Esophagus squamous epithelium (tissue), 4 donors: Measurements from ENCODE around the gene SH3BP5.

Experiments
- POLR2A ChIP-seq, 4 donors: fragments of 450-650 bp; IDR thresholded peaks; one replicate each; pipeline ENCODE4 v1.6.1; 2017; ENCODE audit warnings: antibody characterized with exemption in 4 of 4, mild to moderate bottlenecking in 4 of 4, moderate library complexity in 3 of 4
- TF ChIP-seq, protein P1 (sequence below), 6 experiments: fragments of 450-650 bp in 4 of 6; fragments of 200-600 bp in 2 of 6; sonication (generic) in 2 of 6; IDR thresholded peaks; one replicate each; pipeline ENCODE4 v1.5.1; 2016 to 2019; ENCODE audit warnings: antibody characterized with exemption in 6 of 6, mild to moderate bottlenecking in 4 of 6, moderate library complexity in 4 of 6

DNA sequence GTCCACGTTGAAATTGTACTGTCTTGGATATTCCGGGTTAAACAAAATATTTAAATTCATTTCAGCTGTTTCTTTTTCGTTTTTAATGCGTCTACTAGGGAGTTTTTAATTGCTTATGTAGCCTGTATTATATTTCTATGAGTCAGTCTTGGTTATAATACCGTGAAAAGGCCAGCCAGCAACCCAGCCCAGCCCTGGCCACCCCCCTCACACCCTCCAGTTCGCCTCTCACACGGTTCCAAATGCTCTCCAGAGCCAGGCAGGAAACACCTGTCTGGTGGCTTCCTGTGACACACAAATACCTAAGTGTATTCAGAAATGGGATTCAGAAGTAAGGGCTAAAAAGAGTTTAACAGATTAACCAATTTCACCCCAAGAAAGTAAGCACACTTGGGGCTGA, 4.4 kb downstream of the SH3BP5 start:
- TF ChIP-seq, protein P1, sequence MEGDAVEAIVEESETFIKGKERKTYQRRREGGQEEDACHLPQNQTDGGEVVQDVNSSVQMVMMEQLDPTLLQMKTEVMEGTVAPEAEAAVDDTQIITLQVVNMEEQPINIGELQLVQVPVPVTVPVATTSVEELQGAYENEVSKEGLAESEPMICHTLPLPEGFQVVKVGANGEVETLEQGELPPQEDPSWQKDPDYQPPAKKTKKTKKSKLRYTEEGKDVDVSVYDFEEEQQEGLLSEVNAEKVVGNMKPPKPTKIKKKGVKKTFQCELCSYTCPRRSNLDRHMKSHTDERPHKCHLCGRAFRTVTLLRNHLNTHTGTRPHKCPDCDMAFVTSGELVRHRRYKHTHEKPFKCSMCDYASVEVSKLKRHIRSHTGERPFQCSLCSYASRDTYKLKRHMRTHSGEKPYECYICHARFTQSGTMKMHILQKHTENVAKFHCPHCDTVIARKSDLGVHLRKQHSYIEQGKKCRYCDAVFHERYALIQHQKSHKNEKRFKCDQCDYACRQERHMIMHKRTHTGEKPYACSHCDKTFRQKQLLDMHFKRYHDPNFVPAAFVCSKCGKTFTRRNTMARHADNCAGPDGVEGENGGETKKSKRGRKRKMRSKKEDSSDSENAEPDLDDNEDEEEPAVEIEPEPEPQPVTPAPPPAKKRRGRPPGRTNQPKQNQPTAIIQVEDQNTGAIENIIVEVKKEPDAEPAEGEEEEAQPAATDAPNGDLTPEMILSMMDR (IDR thresholded peaks at IDR 0.05), result no peak
- no peak for TF ChIP-seq POLR2A (IDR thresholded peaks at IDR 0.05)
